Activated naive CD8-positive, alpha-beta T cell (primary cell): ENCODE data around the gene LCE3E.
"Not testable (repeated sequence)": the region's sequence is repeated elsewhere in the genome, so short reads cannot be mapped to it uniquely, and the experiment has no call there.

Source experiments
- H3K27ac Mint-ChIP-seq: one replicate; pipeline ENCODE4 v1.8.0; 2021; ENCODE audit warnings: mixed read lengths
- H3K27me3 Mint-ChIP-seq: one replicate; pipeline ENCODE4 v1.8.0; 2021; ENCODE audit warnings: mixed read lengths
- H3K36me3 Mint-ChIP-seq: one replicate; pipeline ENCODE4 v1.8.0; 2021; ENCODE audit warnings: mixed read lengths
- H3K4me1 Mint-ChIP-seq: one replicate; pipeline ENCODE4 v1.8.0; 2021; ENCODE audit warnings: low read depth, mixed read lengths
- H3K4me3 Mint-ChIP-seq: one replicate; pipeline ENCODE4 v1.8.0; 2021; ENCODE audit warnings: mild to moderate bottlenecking, mixed read lengths
- H3K9me3 Mint-ChIP-seq: one replicate; pipeline ENCODE4 v1.8.0; 2021; ENCODE audit warnings: low read depth, mixed read lengths

Gene LCE3E

DNA sequence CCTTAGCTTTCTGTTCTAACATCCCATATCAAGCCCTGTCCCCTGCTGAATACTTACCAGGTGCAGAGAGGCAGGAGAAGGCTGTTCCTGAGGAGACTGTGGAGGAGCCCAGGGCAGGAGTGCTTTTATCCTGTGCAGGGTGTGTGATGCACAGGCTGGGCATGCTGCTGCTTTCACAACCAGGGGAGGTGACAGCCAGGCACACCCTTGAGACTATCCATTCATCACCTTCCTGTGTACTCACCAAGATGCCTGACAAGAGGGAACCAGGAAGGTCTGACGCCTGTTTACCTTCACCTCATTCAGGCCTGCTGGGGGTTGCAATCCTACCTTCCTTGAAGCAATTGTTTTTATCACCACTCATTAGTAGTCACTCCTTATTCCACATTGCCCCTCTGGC lies at the start of gene LCE3E:
TSS of gene LCE3E (minus strand) at position 100 of the 400 bp plus-strand sequence. CDS start 572 bp downstream, outside the sequence.
- H3K36me3 Mint-ChIP-seq = no peaks in the 10 kb centered on the region
- H3K27me3 Mint-ChIP-seq = peaks cover 8% of the 10 kb centered on the region
- no peak within 1 kb of the TSS for H3K27ac Mint-ChIP-seq
- H3K9me3 Mint-ChIP-seq = peaks cover 8% of the 10 kb centered on the region
- no peak within 1 kb of the TSS for H3K4me3 Mint-ChIP-seq
- H3K4me1 Mint-ChIP-seq = no peaks in the 10 kb centered on the region

DNA sequence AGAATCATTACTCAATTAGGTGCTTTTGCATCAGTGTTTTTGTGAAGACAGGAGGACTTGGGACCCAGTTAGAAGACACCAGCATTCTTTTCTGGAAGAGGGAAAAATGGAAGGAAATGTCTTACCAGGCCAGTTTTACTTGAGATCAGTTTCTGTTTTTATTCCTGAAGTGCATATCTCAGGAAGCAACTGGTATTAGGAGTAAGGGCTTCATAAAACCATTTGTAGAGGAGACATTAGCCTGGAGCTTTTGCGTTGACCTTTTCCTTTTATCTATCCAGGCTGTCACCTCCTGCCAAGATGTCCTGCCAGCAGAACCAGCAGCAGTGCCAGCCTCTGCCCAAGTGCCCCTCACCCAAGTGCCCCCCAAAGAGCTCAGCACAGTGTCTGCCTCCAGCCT lies 46.9 kb upstream of the LCE3E start, which contains the start of gene LCE3B:
TSS of gene LCE3B (plus strand) at position 301 of the 400 bp plus-strand sequence. CDS start at position 301, 0 bp downstream.
- Mint-ChIP-seq H3K9me3 (peaks cover 3% of the 10 kb centered on the region), H3K27me3 (peaks cover 11% of the 10 kb centered on the region), H3K4me1 (no peaks in the 10 kb centered on the region), H3K36me3 (no peaks in the 10 kb centered on the region), H3K27ac (no peak within 1 kb of the TSS), H3K4me3 (no peak within 1 kb of the TSS)

DNA sequence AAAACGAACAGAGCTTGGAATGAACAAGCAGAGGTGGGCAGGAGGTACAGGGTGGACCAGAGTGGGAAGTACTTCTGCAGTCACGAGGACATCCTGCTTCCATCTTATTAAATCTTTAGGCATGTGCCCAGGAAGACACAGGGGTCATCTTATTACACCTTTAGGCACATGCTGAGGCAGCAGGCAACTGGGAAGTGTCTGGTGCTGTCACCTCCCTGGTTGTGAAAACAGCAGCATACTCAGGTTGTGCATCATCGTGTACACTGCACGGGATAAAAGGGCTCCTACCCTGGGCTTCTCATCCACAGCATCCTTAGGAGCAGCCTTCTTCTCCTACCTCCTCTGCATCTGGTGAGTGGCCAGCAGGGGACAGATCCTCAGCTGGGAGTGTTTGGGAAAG lies 33.4 kb upstream of the LCE3E start, which contains the start of gene LCE3C:
TSS of gene LCE3C (plus strand) at position 301 of the 400 bp plus-strand sequence. CDS start 498 bp downstream, outside the sequence.
- Mint-ChIP-seq H3K9me3 (no peaks in the 10 kb centered on the region), H3K27ac (no peak within 1 kb of the TSS), H3K36me3 (no peaks in the 10 kb centered on the region), H3K27me3 (peaks cover 6% of the 10 kb centered on the region), H3K4me1 (no peaks in the 10 kb centered on the region), H3K4me3 (no peak within 1 kb of the TSS)

GRCh38 chr1:152596986-152597385 lies 30.4 kb upstream of the LCE3E start:
- H3K4me1 Mint-ChIP-seq = no peaks in the 10 kb centered on the region
- H3K36me3 Mint-ChIP-seq = no peaks in the 10 kb centered on the region
- no peaks in the 10 kb centered on the region for H3K9me3 Mint-ChIP-seq
- H3K27me3 Mint-ChIP-seq = peaks cover 6% of the 10 kb centered on the region
- H3K4me3 Mint-ChIP-seq = no peak overlapping the region
- H3K27ac Mint-ChIP-seq = no peak overlapping the region

- H3K4me3 Mint-ChIP-seq = no peak overlapping the region
- H3K36me3 Mint-ChIP-seq = no peaks in the 10 kb centered on the region
- H3K27ac Mint-ChIP-seq = no peak overlapping the region
- H3K9me3 Mint-ChIP-seq = peaks cover 4% of the 10 kb centered on the region
- no peaks in the 10 kb centered on the region for H3K4me1 Mint-ChIP-seq
- H3K27me3 Mint-ChIP-seq = peaks cover 3% of the 10 kb centered on the region
Measured at GRCh38 chr1:152585586-152585985, 19.0 kb upstream of the LCE3E start.

DNA sequence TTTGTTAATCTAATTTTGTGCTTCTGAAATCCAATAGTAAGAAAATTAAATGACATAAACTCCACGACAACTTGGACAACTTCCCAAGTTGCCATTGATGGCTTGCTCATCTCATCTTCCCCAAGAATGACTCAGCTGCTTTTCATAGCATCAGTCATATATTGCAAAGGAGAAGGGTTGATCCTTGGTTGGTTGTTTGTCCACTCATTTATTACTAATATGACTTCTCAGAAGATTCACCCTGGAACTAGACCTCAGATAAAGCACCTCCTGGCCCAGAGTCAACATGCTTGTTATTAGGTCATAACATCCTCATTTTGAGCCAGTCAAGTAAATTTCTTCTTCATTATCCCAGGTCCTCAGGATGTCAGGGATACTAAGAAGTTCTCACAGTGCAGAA lies 16.1 kb upstream of the LCE3E start:
- Mint-ChIP-seq H3K36me3 (no peaks in the 10 kb centered on the region), H3K9me3 (peaks cover 4% of the 10 kb centered on the region), H3K4me1 (no peaks in the 10 kb centered on the region), H3K27me3 (peaks cover 9% of the 10 kb centered on the region), H3K4me3 (no peak overlapping the region), H3K27ac (no peak overlapping the region)

GRCh38 chr1:152580433-152580832 lies 13.9 kb upstream of the LCE3E start, which contains the start of gene LCE3D:
TSS of gene LCE3D (minus strand) at chr1:152580516. CDS start at chr1:152579936, 580 bp downstream.
- no peaks in the 10 kb centered on the region for H3K36me3 Mint-ChIP-seq
- H3K4me1 Mint-ChIP-seq = no peaks in the 10 kb centered on the region
- no peak within 1 kb of the TSS for H3K4me3 Mint-ChIP-seq
- no peaks in the 10 kb centered on the region for H3K9me3 Mint-ChIP-seq
- H3K27me3 Mint-ChIP-seq = peaks cover 11% of the 10 kb centered on the region
- no peak within 1 kb of the TSS for H3K27ac Mint-ChIP-seq

GRCh38 chr1:152579526-152579925 lies 12.9 kb upstream of the LCE3E start:
- H3K9me3 Mint-ChIP-seq, H3K4me1 Mint-ChIP-seq, H3K4me3 Mint-ChIP-seq, H3K36me3 Mint-ChIP-seq, H3K27ac Mint-ChIP-seq: not testable (repeated sequence)
- peaks cover 16% of the 10 kb centered on the region for H3K27me3 Mint-ChIP-seq

GRCh38 chr1:152577168-152577567 lies 10.6 kb upstream of the LCE3E start:
- no peak overlapping the region for H3K27ac Mint-ChIP-seq

DNA sequence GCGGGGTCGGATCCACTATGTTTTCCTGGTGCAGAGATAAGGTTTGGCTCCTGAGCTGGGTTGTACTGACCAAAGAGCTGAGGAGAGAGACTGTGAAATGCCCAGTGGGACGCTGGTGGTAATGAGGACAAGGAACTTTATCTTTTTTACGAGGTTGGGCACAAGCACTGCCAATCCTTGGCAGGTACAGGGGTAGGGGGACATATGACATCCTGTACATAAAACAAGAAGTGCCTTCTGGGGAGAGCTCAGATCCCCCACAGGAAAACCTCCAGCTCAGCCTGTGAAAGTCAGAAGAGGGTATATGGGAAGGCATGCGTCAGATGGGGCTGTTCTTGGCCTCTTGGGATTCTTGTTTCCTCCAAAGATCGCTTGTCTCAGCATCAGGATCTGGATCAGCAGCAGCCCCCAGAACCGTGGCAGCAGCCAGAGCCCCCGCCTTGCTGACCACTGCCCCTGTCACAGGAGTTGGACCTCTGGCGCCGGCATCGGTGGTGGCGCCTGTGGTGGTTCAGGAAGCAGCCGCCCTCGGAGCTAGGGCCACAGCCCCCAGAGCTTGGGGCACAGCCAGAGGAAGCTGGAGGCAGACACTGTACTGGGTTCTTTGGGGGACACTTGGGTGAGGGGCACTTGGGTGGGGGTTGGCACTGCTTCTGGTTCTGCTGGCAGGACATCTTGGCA lies 905 bp downstream of the LCE3E start:
- Mint-ChIP-seq H3K36me3 (no peaks in the 10 kb centered on the region), H3K27ac (no peak overlapping the region), H3K4me3 (no peak overlapping the region), H3K4me1 (no peaks in the 10 kb centered on the region), H3K9me3 (peaks cover 5% of the 10 kb centered on the region), H3K27me3 (peaks cover 3% of the 10 kb centered on the region)

More at GRCh38 chr1:152577168-152577567, 10.6 kb upstream of the LCE3E start:
- H3K4me3 Mint-ChIP-seq = no peak overlapping the region
- no peaks in the 10 kb centered on the region for H3K9me3 Mint-ChIP-seq
- H3K27me3 Mint-ChIP-seq = peaks cover 29% of the 10 kb centered on the region
- H3K4me1 Mint-ChIP-seq = no peaks in the 10 kb centered on the region
- no peaks in the 10 kb centered on the region for H3K36me3 Mint-ChIP-seq

DNA sequence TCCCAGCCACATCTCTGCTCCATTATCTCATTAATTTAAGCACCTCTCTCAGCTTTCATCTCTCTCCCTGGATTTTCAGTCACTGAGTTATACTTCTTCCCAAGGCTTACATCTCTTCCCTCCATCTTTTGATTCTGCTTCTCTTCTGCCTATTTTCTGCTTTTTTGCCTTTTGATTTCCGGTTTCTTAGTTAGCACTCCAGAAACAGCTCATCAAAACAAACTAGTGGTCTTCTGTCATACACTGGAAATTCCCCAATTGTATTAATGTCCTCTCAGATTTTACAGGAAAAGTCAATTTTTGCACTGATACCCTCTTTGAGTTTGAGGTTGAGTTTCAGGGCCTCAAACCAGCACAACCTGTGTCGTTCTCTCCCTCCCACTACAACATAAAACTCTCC lies 1.5 kb downstream of the LCE3E start:
- H3K27ac Mint-ChIP-seq = no peak overlapping the region
- no peaks in the 10 kb centered on the region for H3K36me3 Mint-ChIP-seq
- no peak overlapping the region for H3K4me3 Mint-ChIP-seq
- peaks cover 3% of the 10 kb centered on the region for H3K27me3 Mint-ChIP-seq
- peaks cover 4% of the 10 kb centered on the region for H3K9me3 Mint-ChIP-seq
- H3K4me1 Mint-ChIP-seq = no peaks in the 10 kb centered on the region

DNA sequence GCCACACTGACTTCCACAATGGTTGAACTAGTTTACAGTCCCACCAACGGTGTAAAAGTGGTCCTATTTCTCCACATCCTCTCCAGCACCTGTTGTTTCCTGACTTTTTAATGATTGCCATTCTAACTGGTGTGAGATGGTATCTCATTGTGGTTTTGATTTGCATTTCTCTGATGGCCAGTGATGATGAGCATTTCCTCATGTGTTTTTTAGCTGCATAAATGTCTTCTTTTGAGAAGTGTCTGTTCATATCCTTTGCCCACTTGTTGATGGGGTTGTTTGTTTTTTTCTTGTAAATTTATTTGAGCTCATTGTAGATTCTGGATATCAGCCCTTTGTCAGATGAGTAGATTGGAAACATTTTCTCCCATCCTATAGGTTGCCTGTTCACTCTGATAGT lies 18.2 kb downstream of the LCE3E start:
- H3K4me3 Mint-ChIP-seq, H3K27ac Mint-ChIP-seq, H3K36me3 Mint-ChIP-seq, H3K9me3 Mint-ChIP-seq, H3K4me1 Mint-ChIP-seq: not testable (repeated sequence)
- peaks cover 12% of the 10 kb centered on the region for H3K27me3 Mint-ChIP-seq

DNA sequence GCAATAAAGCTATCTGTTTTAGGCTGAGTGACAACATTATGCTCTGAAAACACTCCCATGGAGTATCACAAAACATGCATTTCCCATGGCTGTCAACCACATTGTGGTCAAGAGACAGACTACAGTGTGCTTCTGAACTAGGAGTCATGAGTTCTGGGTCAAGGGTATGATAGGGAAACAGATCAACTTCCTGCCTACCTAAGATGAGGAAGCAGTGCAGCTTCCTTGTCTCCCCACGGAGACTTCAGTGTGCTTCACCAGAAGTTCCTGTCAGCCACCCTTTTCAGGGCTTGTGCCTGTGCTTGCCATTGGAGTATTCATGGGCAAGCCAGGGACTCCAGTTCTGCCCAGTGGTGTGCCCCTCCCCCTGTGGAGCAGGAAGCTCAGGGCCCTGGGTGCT lies 19.9 kb downstream of the LCE3E start:
- no peak overlapping the region for H3K27ac Mint-ChIP-seq

DNA sequence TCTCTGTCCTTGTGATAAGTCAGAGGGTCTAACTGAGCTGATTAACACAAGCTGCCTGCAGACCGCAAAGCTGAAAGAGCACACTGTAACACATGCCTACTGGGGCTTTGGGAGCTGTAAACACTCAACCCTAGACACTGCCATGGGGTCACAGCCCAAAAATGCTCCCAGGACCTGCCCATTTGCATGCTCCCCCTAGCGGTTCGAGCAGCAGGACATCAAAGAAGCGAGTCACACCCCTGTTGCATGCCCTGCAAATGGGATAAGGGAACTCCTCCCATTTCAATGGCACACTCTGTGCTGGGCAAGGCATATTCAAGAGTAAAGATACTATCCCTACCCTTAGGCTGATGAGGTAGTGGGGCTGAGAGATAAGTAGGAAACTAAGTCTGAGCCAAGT lies 22.8 kb downstream of the LCE3E start:
- H3K36me3 Mint-ChIP-seq = no peaks in the 10 kb centered on the region
- H3K27ac Mint-ChIP-seq = no peak overlapping the region
- H3K4me3 Mint-ChIP-seq = no peak overlapping the region
- no peaks in the 10 kb centered on the region for H3K4me1 Mint-ChIP-seq
- H3K9me3 Mint-ChIP-seq = peaks cover 3% of the 10 kb centered on the region
- peaks cover 17% of the 10 kb centered on the region for H3K27me3 Mint-ChIP-seq

More for the DNA sequence above, 19.9 kb downstream of the LCE3E start:
- no peaks in the 10 kb centered on the region for H3K4me1 Mint-ChIP-seq
- H3K27me3 Mint-ChIP-seq = peaks cover 7% of the 10 kb centered on the region
- H3K36me3 Mint-ChIP-seq = no peaks in the 10 kb centered on the region
- peaks cover 3% of the 10 kb centered on the region for H3K9me3 Mint-ChIP-seq
- H3K4me3 Mint-ChIP-seq = no peak overlapping the region

DNA sequence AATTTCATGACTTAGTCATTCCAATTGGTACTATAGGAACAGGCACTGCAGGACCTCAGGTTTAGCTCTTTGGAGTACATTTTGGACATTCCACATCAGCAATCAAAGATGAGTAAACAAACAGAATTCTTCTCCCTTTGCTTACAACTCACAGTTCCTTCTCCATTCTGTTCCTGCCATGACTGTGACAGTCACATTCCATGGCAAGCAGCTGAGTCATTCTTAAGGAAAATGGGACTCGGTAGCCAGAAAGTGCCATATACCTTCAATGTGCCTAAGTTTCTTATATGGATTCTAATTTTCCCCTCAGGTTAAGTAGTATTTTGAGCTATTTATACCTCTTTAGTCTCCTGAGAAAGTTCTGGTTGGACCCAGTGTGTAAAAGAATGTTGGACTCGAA lies 26.7 kb downstream of the LCE3E start:
- Mint-ChIP-seq H3K27me3 (peaks cover 21% of the 10 kb centered on the region), H3K27ac (no peak overlapping the region), H3K4me1 (no peaks in the 10 kb centered on the region), H3K4me3 (no peak overlapping the region), H3K9me3 (no peaks in the 10 kb centered on the region), H3K36me3 (no peaks in the 10 kb centered on the region)

DNA sequence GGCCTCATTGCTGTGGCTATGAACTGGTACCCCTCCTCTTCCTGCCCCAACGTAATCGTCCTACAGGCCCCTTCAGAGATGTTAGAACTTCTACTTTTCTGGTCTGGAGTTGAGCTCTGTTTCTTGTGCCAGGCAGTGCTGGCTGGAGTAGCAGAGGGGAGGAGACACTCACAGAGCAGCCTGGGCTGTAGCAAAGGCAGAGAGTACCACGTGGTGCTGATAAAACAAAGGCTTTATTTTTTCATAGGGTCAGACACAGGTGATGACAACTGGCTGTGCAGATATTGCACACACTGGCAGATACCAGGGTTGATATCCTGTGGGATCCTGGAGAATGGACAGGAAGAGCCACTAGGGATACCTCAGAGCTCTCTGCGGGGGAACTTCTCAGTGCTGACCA lies 29.1 kb downstream of the LCE3E start:
- no peak overlapping the region for H3K4me3 Mint-ChIP-seq
- no peaks in the 10 kb centered on the region for H3K4me1 Mint-ChIP-seq
- no peak overlapping the region for H3K27ac Mint-ChIP-seq
- H3K27me3 Mint-ChIP-seq = peaks cover 22% of the 10 kb centered on the region
- H3K36me3 Mint-ChIP-seq = no peaks in the 10 kb centered on the region
- H3K9me3 Mint-ChIP-seq = no peaks in the 10 kb centered on the region
